Panc1 (cell line): ENCODE results near the gene GADD45A.
"Not testable (repeated sequence)": the region's sequence is repeated elsewhere in the genome, so short reads cannot be mapped to it uniquely, and the experiment has no call there.

ENCODE experiments used
- CTCF ChIP-seq: fragments of 450-650 bp; IDR thresholded peaks from 2 replicates; pipeline ENCODE4 v1.5.1; 2017; ENCODE audit warnings: mild to moderate bottlenecking
- POLR2AphosphoS5 ChIP-seq: IDR thresholded peaks from 2 replicates; pipeline ENCODE4 v1.6.1; 2012; ENCODE audit warnings: mild to moderate bottlenecking, low read depth, low read length, moderate library complexity

- TF ChIP-seq POLR2AphosphoS5, CTCF: not testable (repeated sequence)
Measured at GRCh38 chr1:67665307-67665706, 19.7 kb upstream of the GADD45A start.
